ENCODE measurements around the gene NSUN3.
"Not testable (repeated sequence)": the region's sequence is repeated elsewhere in the genome, so short reads cannot be mapped to it uniquely, and the experiment has no call there.

NSUN3 gene

GRCh38 chr3:94099311-94099710, 36.5 kb downstream of the NSUN3 start:
- Histone ChIP-seq H2AFZ (ENCODE audit: low read depth, low read length, severe bottlenecking) (no peak overlapping the region), H3K4me3 (ENCODE audit: insufficient read depth, low read length, poor library complexity, severe bottlenecking) (no peak overlapping the region), H3K9me2 (replicated peaks; ENCODE audit: insufficient read depth, low read length) (no peaks in the 10 kb centered on the region), H3K79me2 (ENCODE audit: insufficient read depth, low read length) (no peaks in the 10 kb centered on the region), H3K27ac (ENCODE audit: low read depth, low read length) (no peak overlapping the region), H3K36me3 (ENCODE audit: low read length) (peaks cover 8% of the 10 kb centered on the region; the same call in 1 of the 2 replicates), H3K4me2 (ENCODE audit: low read depth, low read length, poor library complexity, severe bottlenecking) (no peak overlapping the region), H3K9me3 (ENCODE audit: insufficient read depth, low read length) (no peaks in the 10 kb centered on the region), H3F3A (ENCODE audit: insufficient read depth) (no peaks in the 10 kb centered on the region), H3K27me3 (ENCODE audit: low read length) (no peaks in the 10 kb centered on the region), H4K20me1 (ENCODE audit: low read depth, low read length) (no peaks in the 10 kb centered on the region), H3K9ac (ENCODE audit: low read length) (no peak overlapping the region)
- TF ChIP-seq EZH2phosphoT487 (conservative IDR thresholded peaks at IDR 0.05; ENCODE audit: low read length) (no peak), CTCF (IDR thresholded peaks at IDR 0.05; ENCODE audit: insufficient read depth, low read length, poor library complexity, severe bottlenecking) (no peak)

- no peaks in the 10 kb centered on the region for H3K9me2 ChIP-seq (replicated peaks; ENCODE audit: insufficient read depth, low read length)
- H3K4me3 ChIP-seq (ENCODE audit: insufficient read depth, low read length, poor library complexity, severe bottlenecking), result no peak overlapping the region
- H3K27me3 ChIP-seq (ENCODE audit: low read length), result no peaks in the 10 kb centered on the region
- H3K9me3 ChIP-seq (ENCODE audit: insufficient read depth, low read length), result no peaks in the 10 kb centered on the region
- no peak overlapping the region for H2AFZ ChIP-seq (ENCODE audit: low read depth, low read length, severe bottlenecking)
- H4K20me1 ChIP-seq (ENCODE audit: low read depth, low read length), result no peaks in the 10 kb centered on the region
- TF ChIP-seq EZH2phosphoT487 (conservative IDR thresholded peaks at IDR 0.05; ENCODE audit: low read length), result no peak
- no peak for TF ChIP-seq CTCF (IDR thresholded peaks at IDR 0.05; ENCODE audit: insufficient read depth, low read length, poor library complexity, severe bottlenecking)
- no peak overlapping the region for H3K27ac ChIP-seq (ENCODE audit: low read depth, low read length)
- H3K4me2 ChIP-seq (ENCODE audit: low read depth, low read length, poor library complexity, severe bottlenecking), result no peak overlapping the region
- peaks cover 5% of the 10 kb centered on the region; the same call in 1 of the 2 replicates for H3K36me3 ChIP-seq (ENCODE audit: low read length)
- no peak overlapping the region for H3K9ac ChIP-seq (ENCODE audit: low read length)
- H3K79me2 ChIP-seq (ENCODE audit: insufficient read depth, low read length), result no peaks in the 10 kb centered on the region
- no peaks in the 10 kb centered on the region for H3F3A ChIP-seq (ENCODE audit: insufficient read depth)
Measured at GRCh38 chr3:94101860-94102259, 39.0 kb downstream of the NSUN3 start.

DNA sequence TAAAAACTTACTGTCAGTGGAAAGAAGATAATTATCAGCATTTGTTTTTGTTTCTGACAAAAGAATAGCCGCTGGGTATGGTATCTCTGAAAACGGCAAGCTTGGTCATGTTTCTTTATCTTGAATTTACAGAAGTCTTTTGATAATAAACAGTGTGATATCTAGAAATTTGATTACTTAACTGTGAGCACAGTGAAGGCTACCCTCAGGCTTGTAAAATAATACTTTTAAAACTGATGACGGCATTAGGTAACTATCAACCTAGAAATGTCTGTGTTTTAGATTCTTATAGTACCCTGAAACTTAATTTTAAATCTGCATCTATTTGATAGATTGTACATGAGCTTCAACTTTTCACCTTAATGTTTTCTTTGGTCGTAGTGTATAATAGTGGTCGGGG, 43.4 kb downstream of the NSUN3 start:
- Histone ChIP-seq H3K27ac (ENCODE audit: low read depth, low read length) (no peak overlapping the region), H3K79me2 (ENCODE audit: insufficient read depth, low read length) (no peaks in the 10 kb centered on the region), H3K4me2 (ENCODE audit: low read depth, low read length, poor library complexity, severe bottlenecking) (no peak overlapping the region), H4K20me1 (ENCODE audit: low read depth, low read length) (no peaks in the 10 kb centered on the region), H3K9me3 (ENCODE audit: insufficient read depth, low read length) (no peaks in the 10 kb centered on the region), H3K27me3 (ENCODE audit: low read length) (no peaks in the 10 kb centered on the region), H3K9ac (ENCODE audit: low read length) (no peak overlapping the region), H3K4me3 (ENCODE audit: insufficient read depth, low read length, poor library complexity, severe bottlenecking) (no peak overlapping the region), H3K36me3 (ENCODE audit: low read length) (peaks cover 4% of the 10 kb centered on the region; the same call in 1 of the 2 replicates), H3F3A (ENCODE audit: insufficient read depth) (no peaks in the 10 kb centered on the region), H3K9me2 (replicated peaks; ENCODE audit: insufficient read depth, low read length) (no peaks in the 10 kb centered on the region), H2AFZ (ENCODE audit: low read depth, low read length, severe bottlenecking) (no peak overlapping the region)
- TF ChIP-seq CTCF (IDR thresholded peaks at IDR 0.05; ENCODE audit: insufficient read depth, low read length, poor library complexity, severe bottlenecking) (no peak), EZH2phosphoT487 (conservative IDR thresholded peaks at IDR 0.05; ENCODE audit: low read length) (no peak)

DNA sequence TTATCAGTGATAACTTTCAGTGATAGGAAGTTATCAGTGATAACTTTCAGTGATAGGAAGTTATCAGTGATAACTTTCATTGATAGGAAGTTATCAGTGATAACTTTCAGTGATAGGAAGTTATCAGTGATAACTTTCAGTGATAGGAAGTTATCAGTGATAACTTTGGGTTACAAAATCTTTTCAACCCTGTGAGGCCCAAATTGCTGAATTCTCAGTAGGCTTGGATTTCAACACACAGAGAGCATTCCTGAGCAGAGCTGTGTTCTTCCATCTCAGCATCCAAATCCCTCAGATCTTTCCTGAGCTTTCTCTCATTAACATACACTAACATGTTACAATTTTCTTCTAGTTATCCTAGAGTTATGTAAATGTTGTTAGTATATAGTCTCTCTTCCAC, 47.4 kb downstream of the NSUN3 start:
- H3K9me2 ChIP-seq (replicated peaks; ENCODE audit: insufficient read depth, low read length); H3K27ac ChIP-seq (ENCODE audit: low read depth, low read length); H3K9ac ChIP-seq (ENCODE audit: low read length); H3K9me3 ChIP-seq (ENCODE audit: insufficient read depth, low read length); H2AFZ ChIP-seq (ENCODE audit: low read depth, low read length, severe bottlenecking); H4K20me1 ChIP-seq (ENCODE audit: low read depth, low read length); H3F3A ChIP-seq (ENCODE audit: insufficient read depth); H3K36me3 ChIP-seq (ENCODE audit: low read length); H3K4me3 ChIP-seq (ENCODE audit: insufficient read depth, low read length, poor library complexity, severe bottlenecking); H3K4me2 ChIP-seq (ENCODE audit: low read depth, low read length, poor library complexity, severe bottlenecking); H3K27me3 ChIP-seq (ENCODE audit: low read length); H3K79me2 ChIP-seq (ENCODE audit: insufficient read depth, low read length): not testable (repeated sequence)
